Measurements from ENCODE around the gene MTHFSD. TPM values are rescaled to one million over a fixed set of nuclear protein-coding genes. Genes with fewer than 3 reads are reported as not detected.

MTHFSD gene
- total RNA-seq, 3 donors from 2014 or later, result 15.8 to 30.2 (median 27.7) TPM

DNA sequence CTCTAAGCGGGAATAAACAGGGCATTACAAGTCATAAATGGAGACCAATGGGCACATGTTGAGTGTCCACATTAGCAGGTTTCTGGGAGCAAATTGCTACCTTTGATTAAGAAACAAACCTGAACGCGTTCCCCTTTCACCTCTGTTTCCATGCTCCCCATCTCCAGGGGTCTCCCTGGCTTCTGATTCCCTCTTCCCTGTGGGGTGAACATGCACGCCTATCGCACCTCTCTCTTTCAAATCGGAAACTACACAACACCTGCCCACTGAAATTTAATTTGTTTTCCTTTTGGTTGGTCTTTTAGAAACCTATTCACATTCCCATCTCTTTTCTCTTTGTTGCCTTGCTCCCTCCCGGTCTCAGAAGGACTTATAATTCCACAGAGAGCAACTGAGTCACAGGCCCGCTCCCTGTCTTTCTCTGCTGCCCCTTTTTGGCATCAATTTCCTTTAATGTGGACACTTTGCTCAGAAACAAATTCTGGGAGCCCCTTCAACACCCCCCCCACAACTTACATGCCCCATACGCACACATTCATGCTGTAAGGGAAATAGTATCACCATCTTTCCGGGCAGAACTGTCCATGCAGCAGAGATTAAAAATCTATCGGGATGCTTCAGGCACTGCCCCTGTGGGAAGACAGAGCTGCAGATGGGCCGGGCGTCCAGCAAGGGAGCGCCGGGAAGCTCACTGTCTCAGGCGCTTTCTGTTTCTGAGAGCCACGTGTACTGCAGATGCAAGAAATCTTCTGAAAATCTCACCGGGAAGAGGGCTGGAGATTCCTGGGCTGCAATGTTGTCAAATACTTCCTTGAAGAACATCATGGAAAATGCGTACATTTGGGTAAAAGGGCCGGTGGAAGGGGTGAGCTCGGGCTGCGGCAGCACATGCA lies 51.9 kb downstream of the MTHFSD start:
- Histone ChIP-seq H3K27ac (no peak overlapping the region), H3K9me3 (no peaks in the 10 kb centered on the region), H3K36me3 (no peaks in the 10 kb centered on the region), H3K4me1 (peaks cover 4 to 6% of the 10 kb centered on the region in 2 donors), H3K27me3 (peaks cover 13 to 99% of the 10 kb centered on the region in 2 donors), H3K4me3 (no peak overlapping the region)
- intact Hi-C loops (cut with DNase I; ENCODE audit: low total_unique reads), result no loop called here
- TF ChIP-seq POLR2A (IDR thresholded peaks at IDR 0.05), result no peak
- no peak for DNase-seq (ENCODE audit: low spot score in 2 of 2)

DNA sequence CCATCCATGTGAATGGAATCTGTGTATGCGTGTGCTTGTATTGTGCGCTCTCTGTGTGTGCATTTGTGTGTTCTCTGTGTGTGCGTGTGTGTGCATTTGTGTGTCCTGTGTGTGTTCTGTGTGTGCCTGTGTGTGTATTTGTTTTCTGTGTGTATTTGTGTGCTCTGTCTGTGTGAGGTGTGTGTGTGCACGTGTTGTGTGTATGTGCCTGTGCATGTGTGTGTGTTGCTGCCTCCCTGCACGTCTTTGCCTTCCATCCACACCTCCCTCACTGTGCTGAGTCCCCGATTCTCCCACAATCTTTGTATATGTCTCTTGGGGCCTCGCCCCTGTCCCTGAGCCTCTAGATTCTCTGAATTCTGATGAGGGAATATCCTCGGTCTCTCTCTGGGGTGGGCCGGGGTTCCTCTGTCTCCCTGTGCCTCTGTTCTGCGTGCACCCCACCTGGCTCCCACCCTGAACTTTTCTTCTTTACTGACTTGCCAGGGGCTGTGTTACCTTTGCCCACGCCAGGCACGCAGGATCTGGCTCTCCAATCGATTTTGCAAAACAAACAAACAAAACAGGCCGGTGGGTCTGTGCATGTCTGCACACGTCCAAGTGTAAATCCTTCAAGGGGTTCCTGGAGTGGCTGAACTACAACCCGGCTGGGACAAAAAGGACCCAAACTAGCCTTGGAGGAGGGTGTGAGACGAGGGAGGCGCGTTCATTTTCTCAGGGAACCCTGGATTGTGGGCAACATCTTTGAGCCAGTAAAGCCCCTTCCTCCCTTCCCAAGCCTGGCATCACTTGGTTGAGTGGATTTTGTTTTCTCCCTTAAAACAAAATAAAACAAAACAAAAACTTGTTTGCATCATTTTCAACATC lies 52.8 kb downstream of the MTHFSD start:
- no peak overlapping the region for H3K4me3 ChIP-seq
- intact Hi-C loops (cut with DNase I; ENCODE audit: low total_unique reads), result no loop called here
- H3K27ac ChIP-seq, result no peak overlapping the region
- TF ChIP-seq POLR2A (IDR thresholded peaks at IDR 0.05) (no peak), POLR2AphosphoS5 (IDR thresholded peaks at IDR 0.05) (no peak)
- TF ChIP-seq, protein P1, sequence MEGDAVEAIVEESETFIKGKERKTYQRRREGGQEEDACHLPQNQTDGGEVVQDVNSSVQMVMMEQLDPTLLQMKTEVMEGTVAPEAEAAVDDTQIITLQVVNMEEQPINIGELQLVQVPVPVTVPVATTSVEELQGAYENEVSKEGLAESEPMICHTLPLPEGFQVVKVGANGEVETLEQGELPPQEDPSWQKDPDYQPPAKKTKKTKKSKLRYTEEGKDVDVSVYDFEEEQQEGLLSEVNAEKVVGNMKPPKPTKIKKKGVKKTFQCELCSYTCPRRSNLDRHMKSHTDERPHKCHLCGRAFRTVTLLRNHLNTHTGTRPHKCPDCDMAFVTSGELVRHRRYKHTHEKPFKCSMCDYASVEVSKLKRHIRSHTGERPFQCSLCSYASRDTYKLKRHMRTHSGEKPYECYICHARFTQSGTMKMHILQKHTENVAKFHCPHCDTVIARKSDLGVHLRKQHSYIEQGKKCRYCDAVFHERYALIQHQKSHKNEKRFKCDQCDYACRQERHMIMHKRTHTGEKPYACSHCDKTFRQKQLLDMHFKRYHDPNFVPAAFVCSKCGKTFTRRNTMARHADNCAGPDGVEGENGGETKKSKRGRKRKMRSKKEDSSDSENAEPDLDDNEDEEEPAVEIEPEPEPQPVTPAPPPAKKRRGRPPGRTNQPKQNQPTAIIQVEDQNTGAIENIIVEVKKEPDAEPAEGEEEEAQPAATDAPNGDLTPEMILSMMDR (IDR thresholded peaks at IDR 0.05), result no peak
- H3K27me3 ChIP-seq, result peaks cover 13 to 99% of the 10 kb centered on the region in 2 donors
- peaks cover 0 to 5% of the 10 kb centered on the region in 2 donors for H3K4me1 ChIP-seq
- DNase-seq (ENCODE audit: low spot score in 2 of 2), result no peak
- H3K9me3 ChIP-seq, result no peaks in the 10 kb centered on the region
- no peaks in the 10 kb centered on the region for H3K36me3 ChIP-seq

DNA sequence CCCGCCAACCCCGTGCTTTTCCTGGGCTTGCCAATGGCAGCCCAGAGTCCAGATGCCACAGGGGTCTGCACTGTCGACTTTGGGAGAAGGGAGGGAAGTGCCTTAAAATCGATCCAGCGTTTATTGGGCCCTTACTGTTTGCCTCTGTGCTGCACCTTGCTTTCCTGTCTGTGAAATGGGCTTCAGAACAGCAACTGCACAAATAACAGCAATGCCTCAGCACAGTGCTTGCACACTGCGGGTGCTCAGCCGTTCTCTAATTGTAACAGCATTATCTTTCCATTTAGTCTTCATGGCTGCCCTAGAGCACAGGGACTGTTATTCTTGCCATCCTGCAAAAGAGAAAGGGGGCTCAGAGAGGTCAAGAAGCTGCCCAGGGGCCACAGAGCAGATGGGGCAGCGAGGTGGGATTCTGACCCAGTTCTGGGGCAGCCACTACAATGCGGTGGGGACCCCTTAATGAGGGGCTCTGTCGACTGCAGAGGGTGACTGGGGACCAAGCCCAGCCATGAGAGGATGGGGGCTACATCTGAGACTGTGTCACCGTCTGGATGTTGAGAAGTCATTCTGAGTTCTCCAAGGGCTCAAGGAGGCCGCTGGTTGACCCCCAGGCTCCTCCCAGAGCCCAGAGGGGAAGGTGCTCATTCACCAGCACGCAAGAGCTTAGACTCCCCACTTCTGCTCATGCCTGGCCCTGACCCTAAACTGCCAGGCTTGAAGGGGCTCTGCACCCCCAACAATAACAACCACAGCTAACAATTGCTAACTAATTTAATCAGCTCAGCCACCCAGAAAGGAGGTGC lies 54.1 kb downstream of the MTHFSD start:
- TF ChIP-seq, protein P1 (IDR thresholded peaks at IDR 0.05), result no peak
- TF ChIP-seq POLR2AphosphoS5 (IDR thresholded peaks at IDR 0.05) (no peak), POLR2A (IDR thresholded peaks at IDR 0.05) (no peak)
- H3K27ac ChIP-seq, result no peak overlapping the region
- H3K4me1 ChIP-seq, result peaks cover 0 to 5% of the 10 kb centered on the region in 2 donors
- no peaks in the 10 kb centered on the region for H3K9me3 ChIP-seq
- peaks cover 14 to 99% of the 10 kb centered on the region in 2 donors for H3K27me3 ChIP-seq
- H3K4me3 ChIP-seq, result no peak overlapping the region
- intact Hi-C loops (cut with DNase I; ENCODE audit: low total_unique reads), result no loop called here
- DNase-seq (ENCODE audit: low spot score in 2 of 2), result no peak
- no peaks in the 10 kb centered on the region for H3K36me3 ChIP-seq

DNA sequence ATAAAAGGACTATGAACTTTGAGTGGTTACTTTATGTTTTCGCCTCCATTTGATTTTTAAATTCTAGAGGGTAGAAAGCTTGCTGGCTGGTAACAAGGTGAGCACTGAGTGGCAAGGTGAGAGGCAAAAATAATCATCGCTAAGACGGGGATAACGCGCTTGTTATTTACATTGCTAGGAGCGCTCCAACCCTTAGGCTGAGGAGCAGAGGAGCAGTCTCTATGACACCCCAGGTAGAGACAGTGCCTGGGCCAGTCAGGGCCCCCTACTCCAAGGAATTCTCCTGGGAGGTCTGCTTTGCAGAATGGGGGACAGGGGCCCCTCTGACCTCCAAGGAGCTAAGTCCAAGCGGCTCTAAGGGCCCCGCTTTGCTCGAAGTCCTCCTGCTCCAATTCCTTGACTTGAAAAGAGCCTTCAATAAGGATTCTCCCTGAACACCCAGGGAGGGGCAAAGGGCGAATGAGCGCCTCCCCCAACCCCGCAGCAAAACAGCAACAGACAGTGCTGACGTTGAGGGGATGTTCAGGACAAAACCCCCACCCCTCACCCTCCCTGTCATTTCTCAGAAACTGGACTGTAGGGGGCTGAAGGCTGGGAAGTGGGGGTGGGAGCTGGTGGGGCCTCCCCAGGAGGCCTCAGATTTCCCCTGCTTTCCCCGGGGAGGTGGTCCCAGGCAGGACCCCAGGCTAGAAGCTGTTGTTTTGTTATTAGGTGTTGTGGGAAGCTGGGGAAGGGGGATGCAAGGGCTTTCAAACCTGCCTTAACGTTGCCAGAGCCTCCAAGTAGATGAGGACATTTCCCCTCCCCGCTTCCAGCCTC lies 54.9 kb downstream of the MTHFSD start:
- no peaks in the 10 kb centered on the region for H3K36me3 ChIP-seq
- intact Hi-C loops (cut with DNase I; ENCODE audit: low total_unique reads), result no loop called here
- peaks cover 14 to 100% of the 10 kb centered on the region in 2 donors for H3K27me3 ChIP-seq
- H3K27ac ChIP-seq, result no peak overlapping the region
- no peak overlapping the region for H3K4me3 ChIP-seq
- no peaks in the 10 kb centered on the region for H3K9me3 ChIP-seq
- no peak for TF ChIP-seq POLR2AphosphoS5 (IDR thresholded peaks at IDR 0.05)
- TF ChIP-seq, protein P1 (IDR thresholded peaks at IDR 0.05), result no peak
- TF ChIP-seq POLR2A (IDR thresholded peaks at IDR 0.05), result no peak
- no peak for DNase-seq (ENCODE audit: low spot score in 2 of 2)
- H3K4me1 ChIP-seq, result no peaks in the 10 kb centered on the region

All from breast epithelium (tissue), 4 donors.